Measurements from ENCODE around the gene BICD2.

Gene BICD2

GRCh38 chr9:92727716-92728700 is 36.6 kb downstream of the BICD2 start:
- H3K36me3 ChIP-seq (ENCODE audit: control insufficient read depth, insufficient read depth, low read length) = peaks cover 22% of the 10 kb centered on the region
- H3K4me3 ChIP-seq (ENCODE audit: low read length) = no peak overlapping the region
- H3K27ac ChIP-seq (ENCODE audit: low read depth, low read length) = no peak overlapping the region
- no peaks in the 10 kb centered on the region for H3K4me1 ChIP-seq (ENCODE audit: control insufficient read depth, insufficient read depth, low read length)
- no peaks in the 10 kb centered on the region for H3K27me3 ChIP-seq (ENCODE audit: control insufficient read depth, insufficient read depth, low read length)
- H3K9ac ChIP-seq (ENCODE audit: low read length) = no peak overlapping the region

GRCh38 chr9:92726971-92727715 is 37.5 kb downstream of the BICD2 start:
- Histone ChIP-seq H3K27me3 (ENCODE audit: control insufficient read depth, insufficient read depth, low read length) (no peaks in the 10 kb centered on the region), H3K36me3 (ENCODE audit: control insufficient read depth, insufficient read depth, low read length) (peaks cover 26% of the 10 kb centered on the region), H3K27ac (ENCODE audit: low read depth, low read length) (no peak overlapping the region), H3K9ac (ENCODE audit: low read length) (no peak overlapping the region), H3K4me3 (ENCODE audit: low read length) (no peak overlapping the region), H3K4me1 (ENCODE audit: control insufficient read depth, insufficient read depth, low read length) (no peaks in the 10 kb centered on the region)

- Histone ChIP-seq H3K27ac (ENCODE audit: low read depth, low read length) (no peak overlapping the region), H3K4me3 (ENCODE audit: low read length) (no peak overlapping the region), H3K9ac (ENCODE audit: low read length) (no peak overlapping the region), H3K27me3 (ENCODE audit: control insufficient read depth, insufficient read depth, low read length) (no peaks in the 10 kb centered on the region), H3K4me1 (ENCODE audit: control insufficient read depth, insufficient read depth, low read length) (no peaks in the 10 kb centered on the region), H3K36me3 (ENCODE audit: control insufficient read depth, insufficient read depth, low read length) (peaks cover 26% of the 10 kb centered on the region)
These were observed 38.3 kb downstream of the BICD2 start for GRCh38 chr9:92726348-92726747.

GRCh38 chr9:92725766-92726165 is 38.9 kb downstream of the BICD2 start:
- Histone ChIP-seq H3K4me1 (ENCODE audit: control insufficient read depth, insufficient read depth, low read length) (no peaks in the 10 kb centered on the region), H3K9ac (ENCODE audit: low read length) (no peak overlapping the region), H3K4me3 (ENCODE audit: low read length) (no peak overlapping the region), H3K27ac (ENCODE audit: low read depth, low read length) (no peak overlapping the region), H3K36me3 (ENCODE audit: control insufficient read depth, insufficient read depth, low read length) (peaks cover 26% of the 10 kb centered on the region), H3K27me3 (ENCODE audit: control insufficient read depth, insufficient read depth, low read length) (no peaks in the 10 kb centered on the region)

- Histone ChIP-seq H3K4me3 (ENCODE audit: low read length) (no peak overlapping the region), H3K27me3 (ENCODE audit: control insufficient read depth, insufficient read depth, low read length) (no peaks in the 10 kb centered on the region), H3K9ac (ENCODE audit: low read length) (no peak overlapping the region), H3K27ac (ENCODE audit: low read depth, low read length) (no peak overlapping the region), H3K4me1 (ENCODE audit: control insufficient read depth, insufficient read depth, low read length) (no peaks in the 10 kb centered on the region), H3K36me3 (ENCODE audit: control insufficient read depth, insufficient read depth, low read length) (peaks cover 31% of the 10 kb centered on the region)
These were observed 39.4 kb downstream of the BICD2 start for GRCh38 chr9:92725266-92725545.

GRCh38 chr9:92724528-92725265 is 39.9 kb downstream of the BICD2 start:
- H3K36me3 ChIP-seq (ENCODE audit: control insufficient read depth, insufficient read depth, low read length) = peaks cover 36% of the 10 kb centered on the region
- no peak overlapping the region for H3K9ac ChIP-seq (ENCODE audit: low read length)
- no peak overlapping the region for H3K4me3 ChIP-seq (ENCODE audit: low read length)
- H3K4me1 ChIP-seq (ENCODE audit: control insufficient read depth, insufficient read depth, low read length) = no peaks in the 10 kb centered on the region
- H3K27me3 ChIP-seq (ENCODE audit: control insufficient read depth, insufficient read depth, low read length) = no peaks in the 10 kb centered on the region
- H3K27ac ChIP-seq (ENCODE audit: low read depth, low read length) = no peak overlapping the region

- H3K36me3 ChIP-seq (ENCODE audit: control insufficient read depth, insufficient read depth, low read length) = peaks cover 38% of the 10 kb centered on the region
- H3K4me1 ChIP-seq (ENCODE audit: control insufficient read depth, insufficient read depth, low read length) = no peaks in the 10 kb centered on the region
- no peaks in the 10 kb centered on the region for H3K27me3 ChIP-seq (ENCODE audit: control insufficient read depth, insufficient read depth, low read length)
- H3K4me3 ChIP-seq (ENCODE audit: low read length) = no peak overlapping the region
- H3K9ac ChIP-seq (ENCODE audit: low read length) = no peak overlapping the region
- no peak overlapping the region for H3K27ac ChIP-seq (ENCODE audit: low read depth, low read length)
These were observed 40.8 kb downstream of the BICD2 start for GRCh38 chr9:92723801-92724323.

GRCh38 chr9:92723299-92723625 is 41.4 kb downstream of the BICD2 start:
- Histone ChIP-seq H3K27ac (ENCODE audit: low read depth, low read length) (no peak overlapping the region), H3K4me3 (ENCODE audit: low read length) (no peak overlapping the region), H3K27me3 (ENCODE audit: control insufficient read depth, insufficient read depth, low read length) (no peaks in the 10 kb centered on the region), H3K36me3 (ENCODE audit: control insufficient read depth, insufficient read depth, low read length) (peaks cover 37% of the 10 kb centered on the region), H3K4me1 (ENCODE audit: control insufficient read depth, insufficient read depth, low read length) (no peaks in the 10 kb centered on the region), H3K9ac (ENCODE audit: low read length) (no peak overlapping the region)

- H3K9ac ChIP-seq (ENCODE audit: low read length) = no peak overlapping the region
- H3K27me3 ChIP-seq (ENCODE audit: control insufficient read depth, insufficient read depth, low read length) = no peaks in the 10 kb centered on the region
- no peak overlapping the region for H3K27ac ChIP-seq (ENCODE audit: low read depth, low read length)
- H3K36me3 ChIP-seq (ENCODE audit: control insufficient read depth, insufficient read depth, low read length) = peaks cover 35% of the 10 kb centered on the region
- H3K4me3 ChIP-seq (ENCODE audit: low read length) = no peak overlapping the region
- no peaks in the 10 kb centered on the region for H3K4me1 ChIP-seq (ENCODE audit: control insufficient read depth, insufficient read depth, low read length)
These were observed 42.0 kb downstream of the BICD2 start for GRCh38 chr9:92722386-92723298.

- no peaks in the 10 kb centered on the region for H3K27me3 ChIP-seq (ENCODE audit: control insufficient read depth, insufficient read depth, low read length)
- no peak overlapping the region for H3K4me3 ChIP-seq (ENCODE audit: low read length)
- no peak overlapping the region for H3K27ac ChIP-seq (ENCODE audit: low read depth, low read length)
- H3K9ac ChIP-seq (ENCODE audit: low read length) = no peak overlapping the region
- peaks cover 40% of the 10 kb centered on the region for H3K36me3 ChIP-seq (ENCODE audit: control insufficient read depth, insufficient read depth, low read length)
- H3K4me1 ChIP-seq (ENCODE audit: control insufficient read depth, insufficient read depth, low read length) = no peaks in the 10 kb centered on the region
These were observed 43.1 kb downstream of the BICD2 start for GRCh38 chr9:92721548-92721947.

- Histone ChIP-seq H3K4me1 (ENCODE audit: control insufficient read depth, insufficient read depth, low read length) (no peaks in the 10 kb centered on the region), H3K27ac (ENCODE audit: low read depth, low read length) (no peak overlapping the region), H3K36me3 (ENCODE audit: control insufficient read depth, insufficient read depth, low read length) (peaks cover 34% of the 10 kb centered on the region), H3K27me3 (ENCODE audit: control insufficient read depth, insufficient read depth, low read length) (no peaks in the 10 kb centered on the region), H3K4me3 (ENCODE audit: low read length) (no peak overlapping the region), H3K9ac (ENCODE audit: low read length) (no peak overlapping the region)
These were observed 43.7 kb downstream of the BICD2 start for GRCh38 chr9:92720807-92721535.

Measured in rectal smooth muscle tissue (tissue), 1 donor.